Lower leg skin (tissue), 3 donors: ENCODE data around the gene MYCN.

ENCODE experiments used
- POLR2A ChIP-seq, 2 donors: fragments of 450-650 bp; IDR thresholded peaks; one replicate each; pipeline ENCODE4 v1.6.1; 2016 to 2017; ENCODE audit warnings: antibody characterized with exemption in 2 of 2, mild to moderate bottlenecking in 1 of 2, moderate library complexity in 1 of 2
- TF ChIP-seq, protein P1 (sequence below), 3 donors: fragments of 450-650 bp; IDR thresholded peaks; one replicate each; pipeline ENCODE4 v1.5.1; 2016; ENCODE audit warnings: antibody characterized with exemption in 3 of 3, mild to moderate bottlenecking in 3 of 3, moderate library complexity in 2 of 3

DNA sequence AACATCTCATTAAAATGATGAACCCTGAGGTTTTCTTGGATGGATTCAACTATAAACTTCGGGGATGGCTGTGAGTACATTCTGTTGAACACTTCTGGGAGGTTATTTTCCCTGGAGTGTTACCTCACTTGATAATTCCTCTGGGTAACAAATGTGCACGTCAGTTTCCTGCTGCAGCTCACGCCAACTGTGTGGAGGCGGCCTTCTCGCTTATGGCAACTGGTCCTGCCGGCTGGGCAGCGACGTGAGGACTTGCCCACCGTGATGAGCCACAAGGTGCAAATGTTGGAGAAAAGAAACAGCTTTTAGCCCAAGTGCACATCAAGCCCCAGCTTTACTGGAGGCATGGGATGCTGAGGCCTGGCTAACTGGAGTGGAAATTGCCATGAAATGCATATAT is 15.9 kb downstream of the MYCN start:
- TF ChIP-seq, protein P1, sequence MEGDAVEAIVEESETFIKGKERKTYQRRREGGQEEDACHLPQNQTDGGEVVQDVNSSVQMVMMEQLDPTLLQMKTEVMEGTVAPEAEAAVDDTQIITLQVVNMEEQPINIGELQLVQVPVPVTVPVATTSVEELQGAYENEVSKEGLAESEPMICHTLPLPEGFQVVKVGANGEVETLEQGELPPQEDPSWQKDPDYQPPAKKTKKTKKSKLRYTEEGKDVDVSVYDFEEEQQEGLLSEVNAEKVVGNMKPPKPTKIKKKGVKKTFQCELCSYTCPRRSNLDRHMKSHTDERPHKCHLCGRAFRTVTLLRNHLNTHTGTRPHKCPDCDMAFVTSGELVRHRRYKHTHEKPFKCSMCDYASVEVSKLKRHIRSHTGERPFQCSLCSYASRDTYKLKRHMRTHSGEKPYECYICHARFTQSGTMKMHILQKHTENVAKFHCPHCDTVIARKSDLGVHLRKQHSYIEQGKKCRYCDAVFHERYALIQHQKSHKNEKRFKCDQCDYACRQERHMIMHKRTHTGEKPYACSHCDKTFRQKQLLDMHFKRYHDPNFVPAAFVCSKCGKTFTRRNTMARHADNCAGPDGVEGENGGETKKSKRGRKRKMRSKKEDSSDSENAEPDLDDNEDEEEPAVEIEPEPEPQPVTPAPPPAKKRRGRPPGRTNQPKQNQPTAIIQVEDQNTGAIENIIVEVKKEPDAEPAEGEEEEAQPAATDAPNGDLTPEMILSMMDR (IDR thresholded peaks at IDR 0.05) = no peak
- no peak for TF ChIP-seq POLR2A (IDR thresholded peaks at IDR 0.05)
